RWPE1 (cell line): Measurements from ENCODE around the gene GADD45G.
A peak's percentile ranks its signal among the peaks of the same experiment; 100 is the strongest.

ENCODE experiments used
- CTCF ChIA-PET: fragments of 350-600 bp; sonication (Branson Sonifier 250); formaldehyde crosslinking; extraction: SDS; loops from one replicate; lab custom pipeline; 2021; lab: Yijun Ruan, JAX
- POLR2A ChIA-PET: fragments of 400-600 bp; formaldehyde crosslinking; extraction: SDS; loops from one replicate; lab custom pipeline; 2020; ENCODE audit warnings: antibody characterized with exemption; ENCODE audit not compliant: low non-redundant PET; lab: Yijun Ruan, JAX
- DNase-seq: peaks from one replicate; pipeline ENCODE4 v3.0.0; 2012; ENCODE audit warnings: low spot score
- H3K27ac ChIP-seq: fragments of 450-650 bp; 2 replicates; pipeline ENCODE4 v1.5.1; 2017
- TF ChIP-seq, protein P1 (sequence below): fragments of 450-650 bp; conservative IDR thresholded peaks from 2 replicates; pipeline ENCODE4 v1.5.1; 2017; ENCODE audit warnings: low read depth, mild to moderate bottlenecking

GADD45G gene

DNA sequence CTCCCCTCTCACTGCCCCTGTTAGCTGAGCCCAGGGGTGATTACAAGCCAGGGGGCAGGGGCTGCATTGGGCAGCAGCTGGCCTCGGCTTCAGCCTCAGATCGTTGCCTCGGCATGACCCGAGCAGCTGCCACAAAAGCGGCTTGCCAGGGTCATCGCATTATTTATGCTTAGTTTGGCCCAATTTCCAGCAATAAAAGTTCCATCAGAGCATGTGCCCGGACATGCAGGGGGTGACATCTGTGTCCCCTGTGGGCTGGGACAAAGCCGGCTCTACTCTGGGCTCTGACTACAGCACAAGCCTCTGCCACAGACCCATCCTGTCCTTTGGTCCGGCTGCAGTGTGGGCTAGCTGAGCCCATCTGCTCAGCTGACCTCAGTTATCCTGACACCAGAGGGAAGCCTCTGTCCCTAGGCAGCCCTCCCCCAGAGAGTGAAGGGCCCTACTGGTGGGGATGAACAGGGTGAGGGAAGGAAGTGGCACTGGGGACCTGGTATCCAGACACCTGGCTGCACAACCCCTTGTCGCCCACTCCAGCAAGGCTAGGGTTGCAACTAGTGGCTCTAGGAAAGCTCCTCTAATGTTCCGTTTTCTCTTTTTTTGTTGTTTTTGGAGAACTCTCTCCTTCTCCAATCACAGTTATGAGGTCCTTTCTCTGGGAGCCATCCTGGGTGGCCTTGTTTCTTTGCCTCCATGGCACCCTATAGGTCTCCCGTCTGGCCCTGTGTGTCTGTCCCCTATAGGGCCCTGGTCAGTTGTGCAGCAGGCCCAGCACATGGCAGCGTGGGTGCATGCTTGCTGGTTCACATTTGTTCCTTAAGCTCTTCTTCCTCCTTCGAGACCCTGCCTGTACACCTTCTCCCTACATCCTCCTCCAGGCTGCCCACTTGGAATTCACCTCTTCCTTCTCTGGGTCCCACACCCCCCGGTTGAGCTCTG, 13.3 kb upstream of the GADD45G start:
- DNase-seq, result no peak
- TF ChIP-seq, protein P1, sequence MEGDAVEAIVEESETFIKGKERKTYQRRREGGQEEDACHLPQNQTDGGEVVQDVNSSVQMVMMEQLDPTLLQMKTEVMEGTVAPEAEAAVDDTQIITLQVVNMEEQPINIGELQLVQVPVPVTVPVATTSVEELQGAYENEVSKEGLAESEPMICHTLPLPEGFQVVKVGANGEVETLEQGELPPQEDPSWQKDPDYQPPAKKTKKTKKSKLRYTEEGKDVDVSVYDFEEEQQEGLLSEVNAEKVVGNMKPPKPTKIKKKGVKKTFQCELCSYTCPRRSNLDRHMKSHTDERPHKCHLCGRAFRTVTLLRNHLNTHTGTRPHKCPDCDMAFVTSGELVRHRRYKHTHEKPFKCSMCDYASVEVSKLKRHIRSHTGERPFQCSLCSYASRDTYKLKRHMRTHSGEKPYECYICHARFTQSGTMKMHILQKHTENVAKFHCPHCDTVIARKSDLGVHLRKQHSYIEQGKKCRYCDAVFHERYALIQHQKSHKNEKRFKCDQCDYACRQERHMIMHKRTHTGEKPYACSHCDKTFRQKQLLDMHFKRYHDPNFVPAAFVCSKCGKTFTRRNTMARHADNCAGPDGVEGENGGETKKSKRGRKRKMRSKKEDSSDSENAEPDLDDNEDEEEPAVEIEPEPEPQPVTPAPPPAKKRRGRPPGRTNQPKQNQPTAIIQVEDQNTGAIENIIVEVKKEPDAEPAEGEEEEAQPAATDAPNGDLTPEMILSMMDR, result no peak
- CTCF ChIA-PET, result interaction anchor here (0.5 to 0.8 kb wide), 5 partner anchors 14 to 1833 kb away, joined by 3 to 6 read pairs (median 3); no protein-coding TSS in a partner anchor
- POLR2A ChIA-PET, result no interaction called here
- no peak overlapping the region for H3K27ac ChIP-seq

DNA sequence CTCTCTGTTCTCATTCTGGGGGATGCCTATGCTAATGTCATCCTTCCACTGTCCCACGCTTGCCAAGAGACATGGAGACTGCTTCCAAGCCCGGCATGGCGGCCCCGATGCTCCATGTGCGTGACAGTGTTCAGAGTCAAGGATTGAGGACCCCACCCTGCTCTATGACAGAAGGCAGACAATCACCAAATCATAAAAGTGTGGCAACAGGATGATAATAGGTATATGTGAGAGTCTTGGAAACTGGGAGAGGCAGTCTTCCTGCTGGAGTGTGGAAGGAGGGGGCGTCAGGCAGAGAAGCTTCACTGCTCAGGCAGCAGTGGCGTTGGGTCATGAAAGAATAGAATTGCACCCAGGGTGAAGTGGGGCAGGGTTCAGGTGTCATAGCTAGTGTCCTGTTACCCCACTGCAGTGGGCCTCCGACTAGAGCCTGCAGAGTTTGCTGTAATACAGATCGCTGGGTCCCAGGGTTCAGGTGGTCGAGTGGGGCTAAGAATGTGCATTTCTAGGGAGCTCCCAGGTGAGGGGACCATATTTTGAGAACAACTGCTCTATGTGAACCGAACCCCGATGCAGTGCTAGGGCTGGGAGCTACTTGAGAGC, 12.5 kb upstream of the GADD45G start:
- POLR2A ChIA-PET, result no interaction called here
- DNase-seq, result no peak
- TF ChIP-seq, protein P1, result no peak
- CTCF ChIA-PET, result interaction anchor here (0.5 to 2.2 kb wide), 10 partner anchors 11 to 1832 kb away, joined by 3 to 10 read pairs (median 4); no protein-coding TSS in a partner anchor
- H3K27ac ChIP-seq, result no peak overlapping the region

DNA sequence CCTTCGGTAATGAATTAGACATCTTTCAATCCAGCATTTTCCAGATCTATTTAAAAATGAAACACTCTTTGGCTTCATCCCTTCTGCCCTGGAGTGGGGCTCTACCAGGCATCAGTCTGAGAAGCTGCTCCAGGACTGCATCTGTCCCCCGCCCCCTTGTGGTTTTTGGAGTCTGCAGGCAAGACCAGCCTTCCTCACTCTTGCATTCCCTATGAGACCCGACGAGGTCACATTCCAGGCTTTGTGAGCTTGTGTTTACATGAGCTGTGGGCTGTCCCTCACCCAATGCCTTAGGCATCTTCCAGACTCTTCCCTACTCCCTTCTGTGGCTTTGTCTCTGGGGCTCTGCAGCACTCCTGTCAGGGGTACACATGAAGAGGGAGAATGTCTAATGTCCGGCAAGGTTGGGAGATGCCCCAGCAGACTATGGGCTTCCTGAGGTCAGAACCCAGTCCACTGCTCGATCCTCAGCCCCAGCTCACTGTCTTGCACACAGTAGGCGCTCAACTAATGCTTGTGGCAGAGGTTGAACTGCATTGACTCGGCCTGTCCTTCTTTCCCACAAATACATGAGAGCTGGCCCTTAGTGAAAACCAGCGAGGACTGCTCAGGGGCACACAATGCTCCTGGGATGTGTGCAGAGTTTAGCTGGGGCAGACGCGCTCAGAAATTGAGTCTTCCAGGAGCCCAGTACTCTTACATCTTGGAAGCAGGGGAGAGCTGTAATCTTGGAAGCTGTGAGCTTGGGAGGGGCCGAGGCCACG, 11.7 kb upstream of the GADD45G start:
- ChIA-PET POLR2A (no interaction called here), CTCF (interaction anchor here (0.6 to 2.2 kb wide), 17 partner anchors 10 to 1252 kb away, joined by 3 to 10 read pairs (median 3); partner anchors contain the start of gene GADD45G)
- no peak overlapping the region for H3K27ac ChIP-seq
- TF ChIP-seq, protein P1, result no peak
- DNase-seq, result peak; percentile 21

DNA sequence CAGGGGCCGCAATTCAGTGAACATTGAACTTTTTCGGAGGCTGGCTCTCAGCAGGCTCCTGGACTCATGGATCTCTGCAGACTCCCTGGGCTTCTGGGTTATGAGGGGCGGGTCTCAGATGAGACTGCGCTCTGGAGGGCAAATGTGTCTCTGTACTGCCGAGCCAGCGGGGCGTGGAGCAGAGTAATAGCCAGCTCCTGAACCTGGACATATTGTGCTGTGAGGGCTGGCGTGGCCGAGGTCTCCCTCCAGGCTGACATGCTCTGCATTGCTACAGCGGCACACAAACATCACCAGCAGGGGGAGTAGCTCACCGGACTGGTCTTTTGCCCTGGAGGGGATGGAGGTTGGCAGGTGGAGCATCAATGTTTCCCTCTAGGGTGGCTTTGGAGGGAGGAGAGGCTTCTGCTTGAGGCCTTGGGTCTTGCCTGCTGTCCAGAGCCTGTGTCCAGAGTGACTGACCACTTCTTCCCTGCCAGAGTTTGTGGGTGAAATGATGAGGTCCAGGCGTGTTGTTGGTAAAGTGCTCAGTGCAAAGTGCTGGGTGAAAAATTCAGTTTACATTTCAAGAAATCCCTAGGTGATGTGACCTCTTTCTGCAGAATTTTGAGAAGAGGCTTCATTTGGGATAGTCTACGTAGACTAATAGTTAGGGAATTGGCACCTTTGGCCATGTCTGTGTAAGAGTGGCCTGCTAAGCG, 10.9 kb upstream of the GADD45G start:
- peak; percentile 47 for DNase-seq
- POLR2A ChIA-PET, result no interaction called here
- TF ChIP-seq, protein P1, result no peak
- CTCF ChIA-PET, result interaction anchor here (0.6 to 2.2 kb wide), 15 partner anchors 9 to 511 kb away, joined by 3 to 10 read pairs (median 3); partner anchors contain the start of gene GADD45G
- H3K27ac ChIP-seq, result no peak overlapping the region

DNA sequence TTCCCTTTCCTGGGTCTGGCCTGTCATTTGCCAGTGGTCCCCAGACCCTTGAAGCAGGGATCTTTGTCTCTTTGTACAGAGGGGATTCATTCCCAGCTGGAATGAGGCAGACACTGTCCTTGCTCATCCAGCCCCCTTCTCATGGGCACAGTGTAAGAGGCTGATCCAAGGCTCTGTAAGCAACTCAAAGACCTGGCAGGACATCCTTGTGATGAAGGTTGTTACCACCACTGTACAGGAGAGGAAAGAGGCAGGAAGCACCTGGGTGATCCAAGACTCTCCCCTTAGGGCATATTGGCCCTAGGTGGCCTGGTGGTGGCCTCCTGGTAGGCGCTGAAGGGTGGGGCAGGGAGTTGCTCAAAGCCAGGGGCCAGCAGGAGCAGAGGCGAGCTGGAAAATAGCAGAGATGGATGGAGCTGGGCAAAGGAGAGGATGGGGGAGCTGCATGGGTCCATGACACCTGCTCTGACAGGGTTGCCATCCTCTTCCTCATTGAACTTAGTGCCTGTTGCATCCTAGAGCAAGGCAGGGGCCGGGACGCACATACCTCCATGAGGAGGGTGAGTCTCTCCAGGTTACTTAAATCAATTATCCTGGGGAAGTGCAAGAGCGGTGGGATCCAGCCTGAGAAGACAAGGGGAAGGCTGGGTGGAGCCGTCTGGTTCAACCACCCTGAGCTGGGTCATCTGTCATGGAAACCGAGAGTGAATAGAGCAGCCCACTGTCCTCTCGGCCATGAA, 9.8 kb upstream of the GADD45G start:
- ChIA-PET CTCF (interaction anchor here (0.7 to 1.5 kb wide), 5 partner anchors 19 to 508 kb away, joined by 3 to 4 read pairs (median 3); no protein-coding TSS in a partner anchor), POLR2A (no interaction called here)
- H3K27ac ChIP-seq, result no peak overlapping the region
- DNase-seq, result no peak
- TF ChIP-seq, protein P1, result no peak
